HG03521 (cell line): ENCODE measurements around the gene ATP2B2.

Experiments used
- ATAC-seq: cut with Tn5 transposase; IDR thresholded peaks from one replicate; pipeline ENCODE4 v1.9.1; 2021; ENCODE audit warnings: mild to moderate bottlenecking, moderate library complexity; ENCODE audit not compliant: unreplicated experiment

ATP2B2 gene

GRCh38 chr3:10471054-10471688, 34.2 kb downstream of the ATP2B2 start:
- ATAC-seq: no peak

GRCh38 chr3:10470120-10471053, 35.0 kb downstream of the ATP2B2 start:
- no peak for ATAC-seq

GRCh38 chr3:10469441-10470119, 35.8 kb downstream of the ATP2B2 start:
- no peak for ATAC-seq

GRCh38 chr3:10468613-10469354, 36.6 kb downstream of the ATP2B2 start:
- no peak for ATAC-seq

DNA sequence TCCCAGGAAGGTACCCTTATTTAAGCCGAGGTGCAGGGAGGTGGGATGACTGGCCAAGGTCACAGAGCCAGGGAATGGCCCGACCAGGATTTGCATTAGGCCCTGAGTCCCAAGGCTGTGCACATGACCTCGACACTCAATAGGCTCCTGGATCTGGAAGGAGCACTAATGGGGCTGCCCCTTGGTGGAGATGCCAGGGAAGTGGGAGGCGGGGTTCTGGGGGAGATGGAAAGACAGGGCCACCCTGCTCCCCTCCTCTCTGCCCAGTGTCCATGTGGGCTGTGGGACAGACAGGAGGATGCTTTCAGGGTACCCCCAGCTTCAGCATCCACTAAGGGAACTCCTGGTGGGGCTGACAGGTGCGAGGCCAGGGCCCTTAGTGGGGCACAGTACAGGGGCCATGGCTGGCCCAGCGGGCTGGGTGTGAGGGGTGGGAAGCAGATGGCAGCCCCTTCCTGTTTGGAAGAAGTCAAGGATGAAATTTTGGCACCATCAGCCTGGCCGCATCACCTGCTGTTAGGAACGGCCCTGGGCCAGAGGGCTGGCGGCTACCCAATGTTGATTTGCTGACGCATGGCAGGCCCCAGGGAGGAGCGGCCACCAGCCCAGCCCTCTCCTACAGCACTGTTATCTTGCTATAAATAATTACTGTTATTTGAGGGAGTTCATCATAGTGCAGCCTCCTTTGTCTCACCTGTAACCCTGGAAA, 37.3 kb downstream of the ATP2B2 start:
- no peak for ATAC-seq

- ATAC-seq: no peak
These were observed 38.2 kb downstream of the ATP2B2 start for GRCh38 chr3:10467204-10467603.

- ATAC-seq: no peak
These were observed 39.2 kb downstream of the ATP2B2 start for GRCh38 chr3:10466186-10466585.

DNA sequence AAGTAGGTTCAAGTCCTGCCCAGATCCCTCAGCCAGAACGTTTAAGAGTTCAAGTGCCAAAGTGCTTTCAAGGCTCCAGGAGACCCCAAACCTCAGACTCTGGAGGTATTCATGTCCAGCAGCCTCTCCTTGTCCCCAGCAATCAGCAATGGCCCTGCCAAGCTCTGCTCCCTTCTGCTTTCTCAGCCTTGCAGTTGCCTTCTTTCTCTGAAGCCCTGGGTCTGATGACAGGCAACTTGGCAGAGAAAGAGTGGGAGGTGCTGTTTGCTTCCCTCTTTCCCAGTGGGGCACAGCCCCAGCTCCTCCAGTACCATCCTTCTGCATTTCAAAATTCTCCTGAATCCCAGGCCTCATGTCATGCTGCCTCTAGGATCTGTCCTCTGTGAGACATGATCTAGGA, 40.2 kb downstream of the ATP2B2 start:
- ATAC-seq: no peak

- no peak for ATAC-seq
These were observed 41.6 kb downstream of the ATP2B2 start for GRCh38 chr3:10463533-10464434.

DNA sequence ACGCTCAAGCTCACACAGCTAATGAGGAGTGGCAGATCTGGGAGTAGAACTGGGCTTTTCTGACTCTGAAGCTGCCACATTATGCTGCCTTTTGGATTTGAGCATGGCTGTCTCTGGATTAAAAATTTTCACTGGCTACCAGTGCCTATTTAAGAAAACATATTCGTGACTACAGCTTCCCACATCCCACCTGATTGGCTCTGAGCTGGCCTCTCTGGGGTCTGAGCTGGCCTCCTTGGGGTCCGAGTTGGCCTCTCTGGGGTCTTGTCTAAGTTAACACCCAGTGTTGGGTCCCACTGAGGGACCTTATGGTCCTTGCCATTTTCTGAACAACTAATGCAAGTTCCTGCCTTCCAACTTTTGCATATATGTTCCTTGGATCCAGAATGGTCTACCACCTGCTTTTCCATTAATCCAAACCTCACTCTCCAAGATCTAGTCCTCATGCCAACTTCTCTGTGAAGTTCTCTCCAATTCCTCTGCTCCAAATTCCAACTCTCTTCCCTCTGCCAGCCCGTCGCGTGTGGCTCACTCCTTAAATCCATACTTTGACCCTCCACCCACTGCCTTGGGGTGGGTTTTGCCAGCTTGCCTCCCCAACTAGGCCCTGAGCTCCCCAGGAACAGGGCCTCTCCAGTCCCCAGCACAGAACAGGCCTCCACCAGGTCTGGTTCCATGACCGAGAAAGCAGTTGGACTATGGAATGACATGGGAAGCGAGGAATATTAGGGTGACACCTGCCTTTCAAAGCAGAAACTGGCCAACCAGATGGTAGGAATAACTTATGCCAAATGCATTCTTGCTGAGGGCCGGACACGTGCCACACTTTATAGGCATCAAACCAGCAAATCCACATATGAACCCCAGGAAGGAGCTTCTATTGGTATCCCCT, 42.5 kb downstream of the ATP2B2 start:
- ATAC-seq: no peak

GRCh38 chr3:10460951-10461545, 44.3 kb downstream of the ATP2B2 start:
- ATAC-seq: no peak

DNA sequence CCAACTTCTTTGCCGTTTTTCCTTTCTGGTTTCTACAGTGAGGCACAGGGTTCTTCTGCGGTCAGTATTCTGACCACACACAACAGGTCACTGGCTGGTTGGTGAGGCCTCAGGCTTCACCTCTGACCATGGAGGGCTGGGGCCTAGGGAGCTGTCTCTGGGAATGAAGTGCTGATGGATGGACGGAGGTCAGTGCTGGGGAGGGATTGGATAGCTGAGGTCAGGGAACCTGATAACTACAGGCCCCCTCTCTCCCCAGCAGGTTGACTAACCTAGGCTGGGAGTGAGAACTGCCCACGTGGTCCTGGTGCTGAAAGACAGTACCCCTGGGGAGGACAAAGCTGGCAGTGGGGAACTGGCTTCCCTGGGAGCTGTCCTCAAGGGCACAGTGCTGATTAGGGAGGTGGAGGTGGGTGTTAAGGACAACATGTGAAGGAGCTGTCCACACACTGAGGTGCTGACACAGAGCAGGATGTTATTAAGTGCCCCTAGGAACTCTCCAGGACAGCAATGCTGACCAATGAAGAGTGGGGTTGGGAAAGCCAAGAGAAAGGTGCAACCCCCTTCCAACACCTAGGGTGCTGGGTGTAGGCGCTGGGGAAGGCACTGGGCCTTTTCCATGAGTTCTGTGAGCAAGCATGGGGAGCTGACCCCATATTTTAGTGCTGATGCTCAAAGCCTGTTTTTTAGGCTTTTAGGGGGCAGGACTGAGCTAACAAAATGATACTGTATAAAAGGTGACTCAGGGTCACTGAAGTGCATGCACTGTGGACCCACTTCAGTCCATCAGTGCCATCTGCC, 45.2 kb downstream of the ATP2B2 start:
- peak; percentile 53 for ATAC-seq

DNA sequence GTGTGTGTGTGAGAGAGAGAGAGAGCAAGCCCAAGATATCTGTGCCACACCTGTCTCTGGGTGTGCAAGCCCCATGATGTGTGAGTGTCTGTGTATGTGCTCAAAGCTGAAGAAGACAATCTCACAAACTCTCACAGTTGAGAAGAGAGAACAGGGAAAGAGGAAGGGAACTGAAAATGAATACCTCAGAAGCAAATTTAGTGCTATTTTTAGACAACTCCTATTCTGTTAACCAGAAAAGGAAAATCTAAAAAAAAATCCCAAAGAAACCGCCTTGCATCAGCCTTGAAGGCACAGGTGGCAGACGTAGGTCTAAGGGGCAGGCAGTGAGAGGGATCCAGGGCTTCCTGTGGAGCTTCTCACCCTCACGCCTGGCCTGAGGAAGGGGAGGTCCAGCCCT, 47.8 kb downstream of the ATP2B2 start:
- no peak for ATAC-seq

DNA sequence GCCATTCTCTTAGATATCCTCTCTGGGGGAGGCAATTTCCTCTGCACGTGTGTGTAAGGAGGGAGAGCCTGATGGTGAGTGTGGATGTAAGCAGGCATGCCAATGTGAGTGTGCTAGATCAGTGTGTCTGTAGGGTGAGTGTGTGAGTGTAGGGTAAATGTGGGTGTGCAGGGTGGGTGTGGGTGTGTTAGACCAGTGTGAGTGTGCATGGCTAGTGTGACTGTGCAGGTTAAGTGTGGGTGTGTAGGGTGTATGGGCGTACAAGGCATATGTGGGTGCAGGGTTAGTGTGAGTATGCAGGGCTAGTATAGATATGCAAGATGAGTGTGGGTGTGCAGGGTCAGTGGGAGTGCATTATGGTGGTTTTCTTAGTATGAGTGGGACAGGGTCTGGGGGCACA, 48.4 kb downstream of the ATP2B2 start:
- ATAC-seq: no peak

GRCh38 chr3:10455545-10455914, 49.9 kb downstream of the ATP2B2 start:
- ATAC-seq: no peak

DNA sequence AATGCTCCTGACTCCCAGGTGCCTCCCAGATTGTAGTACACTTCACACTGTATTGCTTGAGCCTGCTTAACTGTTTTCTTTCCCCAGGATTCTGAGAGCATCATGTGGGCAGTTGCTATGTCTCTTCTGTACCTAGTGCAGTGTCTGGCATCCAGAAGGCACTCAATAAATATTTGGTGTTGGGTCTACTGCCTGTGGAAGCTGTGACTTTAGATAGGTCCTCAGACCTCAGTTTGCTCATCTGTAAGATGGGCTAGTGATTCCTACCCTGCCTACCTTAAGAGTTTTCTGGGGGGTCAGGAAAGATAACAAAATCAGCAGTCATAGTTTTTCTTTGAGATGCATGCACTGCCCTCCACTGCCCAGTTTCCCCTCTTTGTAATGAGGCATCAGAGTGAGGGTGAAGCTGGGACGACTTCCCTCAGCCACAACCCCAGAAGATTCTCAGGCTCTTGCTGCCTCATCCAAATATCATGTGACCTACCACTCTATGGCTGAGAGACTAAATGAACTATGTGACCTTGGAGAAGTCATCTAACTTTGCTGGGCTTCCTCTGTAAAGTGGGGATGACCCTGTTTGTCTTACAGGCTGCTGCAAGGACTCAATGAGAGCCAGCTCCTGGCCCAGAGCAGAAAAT, 50.4 kb downstream of the ATP2B2 start:
- ATAC-seq: no peak
